OCI-LY1 (cell line): ENCODE measurements around the gene ADAMTS3.

Experiments
- CTCF ChIP-seq: fragments of 200-600 bp; sonication (generic), shearing (Covaris generic); IDR thresholded peaks from 2 replicates; pipeline ENCODE4 v1.5.1; 2017; ENCODE audit warnings: mild to moderate bottlenecking, antibody characterized with exemption, low read length, moderate library complexity, mixed read lengths
- EZH2 ChIP-seq: fragments of 200-600 bp; sonication (generic), shearing (Covaris generic); IDR thresholded peaks from 2 replicates; pipeline ENCODE4 v1.8.0; 2017; ENCODE audit warnings: borderline replicate concordance, mixed run types, mild to moderate bottlenecking, antibody characterized with exemption, low read length, moderate library complexity, mixed read lengths

- TF ChIP-seq CTCF (no peak), EZH2 (no peak)
These were observed 139.6 kb downstream of the ADAMTS3 start for GRCh38 chr4:72429397-72429889.
